22Rv1 (cell line): ENCODE results near the gene KCNH1.

Source experiments
- CTCF ChIP-seq: fragments of 450-650 bp; IDR thresholded peaks from 2 replicates; pipeline ENCODE4 v1.5.1; 2017; ENCODE audit warnings: mild to moderate bottlenecking
- ZFX ChIP-seq: fragments of 450-650 bp; IDR thresholded peaks from 2 replicates; pipeline ENCODE4 v1.6.1; 2017; ENCODE audit warnings: antibody characterized with exemption, borderline replicate concordance

GRCh38 chr1:210949489-210949888 lies 184.5 kb downstream of the KCNH1 start:
- TF ChIP-seq CTCF (no peak), ZFX (no peak)
